Suprapubic skin (tissue), 3 donors: ENCODE data around the gene MAGI1.

Experiments
- POLR2A ChIP-seq, 2 donors: fragments of 450-650 bp; IDR thresholded peaks; one replicate each; pipeline ENCODE4 v1.6.1; 2017; ENCODE audit warnings: antibody characterized with exemption in 2 of 2, mild to moderate bottlenecking in 2 of 2, moderate library complexity in 2 of 2
- TF ChIP-seq, protein P1 (sequence below), 2 donors: fragments of 200-600 bp in 1 of 2; fragments of 450-650 bp in 1 of 2; sonication (generic) in 1 of 2; IDR thresholded peaks; one replicate each; pipeline ENCODE4 v1.5.1; 2016 to 2019; ENCODE audit warnings: antibody characterized with exemption in 2 of 2, mild to moderate bottlenecking in 1 of 2, moderate library complexity in 1 of 2

DNA sequence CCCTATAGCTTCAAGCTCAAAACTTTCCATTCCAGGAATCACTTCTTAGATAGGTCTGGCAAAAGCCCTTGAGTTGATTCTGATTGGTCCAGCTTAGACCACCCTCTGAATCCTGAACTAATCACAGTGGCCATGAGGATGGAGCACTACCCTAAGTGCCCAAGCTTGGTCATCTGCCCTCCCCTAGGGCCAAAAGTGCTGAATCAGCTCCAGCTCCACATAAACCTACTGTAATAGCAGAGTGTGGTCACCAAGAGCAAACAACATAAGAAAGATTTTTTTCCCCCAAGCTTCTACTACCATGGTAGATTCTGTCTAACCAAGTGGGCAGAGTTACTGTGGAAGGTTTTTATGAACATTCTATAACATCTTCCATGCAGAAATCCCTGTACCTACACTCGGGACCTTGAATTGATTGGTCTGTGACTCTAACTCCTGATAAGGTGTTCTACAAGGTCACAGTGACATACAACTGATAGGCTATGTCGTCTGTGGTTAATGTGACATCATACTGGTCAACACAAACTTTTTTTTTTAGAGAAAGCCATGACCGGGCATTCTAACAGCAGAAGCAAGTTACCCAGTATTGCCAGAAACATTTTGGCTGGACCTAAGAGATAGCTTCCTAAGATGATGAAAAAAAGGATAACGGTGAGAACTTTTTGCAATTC lies 320.9 kb downstream of the MAGI1 start:
- TF ChIP-seq, protein P1, sequence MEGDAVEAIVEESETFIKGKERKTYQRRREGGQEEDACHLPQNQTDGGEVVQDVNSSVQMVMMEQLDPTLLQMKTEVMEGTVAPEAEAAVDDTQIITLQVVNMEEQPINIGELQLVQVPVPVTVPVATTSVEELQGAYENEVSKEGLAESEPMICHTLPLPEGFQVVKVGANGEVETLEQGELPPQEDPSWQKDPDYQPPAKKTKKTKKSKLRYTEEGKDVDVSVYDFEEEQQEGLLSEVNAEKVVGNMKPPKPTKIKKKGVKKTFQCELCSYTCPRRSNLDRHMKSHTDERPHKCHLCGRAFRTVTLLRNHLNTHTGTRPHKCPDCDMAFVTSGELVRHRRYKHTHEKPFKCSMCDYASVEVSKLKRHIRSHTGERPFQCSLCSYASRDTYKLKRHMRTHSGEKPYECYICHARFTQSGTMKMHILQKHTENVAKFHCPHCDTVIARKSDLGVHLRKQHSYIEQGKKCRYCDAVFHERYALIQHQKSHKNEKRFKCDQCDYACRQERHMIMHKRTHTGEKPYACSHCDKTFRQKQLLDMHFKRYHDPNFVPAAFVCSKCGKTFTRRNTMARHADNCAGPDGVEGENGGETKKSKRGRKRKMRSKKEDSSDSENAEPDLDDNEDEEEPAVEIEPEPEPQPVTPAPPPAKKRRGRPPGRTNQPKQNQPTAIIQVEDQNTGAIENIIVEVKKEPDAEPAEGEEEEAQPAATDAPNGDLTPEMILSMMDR (IDR thresholded peaks at IDR 0.05): no peak
- no peak for TF ChIP-seq POLR2A (IDR thresholded peaks at IDR 0.05)
